ENCODE data around the gene FOXN3. TPM values are rescaled to one million over a fixed set of nuclear protein-coding genes. Genes with fewer than 3 reads are reported as not detected.
A peak's percentile ranks its signal among the peaks of the same experiment; 100 is the strongest.

FOXN3 gene
- total and polyA plus RNA-seq, 3 experiments from 2014 or later: 73.9 to 136 (median 74.8) TPM

GRCh38 chr14:89270439-89271227, 146.4 kb downstream of the FOXN3 start:
- no peak for DNase-seq

GRCh38 chr14:89269404-89269803, 147.6 kb downstream of the FOXN3 start:
- CTCF ChIA-PET: interaction anchor here (1.3 kb wide), 1 partner anchor 9 kb away, joined by 3 read pairs; no protein-coding TSS in a partner anchor
- Histone ChIP-seq H3K36me3 (ENCODE audit: insufficient read depth, low read length) (no peaks in the 10 kb centered on the region), H3K27ac (ENCODE audit: low read depth, low read length) (no peak overlapping the region), H3K27me3 (ENCODE audit: insufficient read depth, low read length, poor library complexity, severe bottlenecking) (no peaks in the 10 kb centered on the region), H3K4me1 (ENCODE audit: insufficient read depth, low read length) (peaks cover 5% of the 10 kb centered on the region), H3K9me3 (ENCODE audit: low read length) (no peaks in the 10 kb centered on the region), H3K4me3 (ENCODE audit: low read length) (no peak overlapping the region)
- no peak for DNase-seq
- no peaks in the 10 kb centered on the region for H3K27me3 Mint-ChIP-seq
- H3K4me1 Mint-ChIP-seq: peaks cover 67 to 87% (median 86%) of the 10 kb centered on the region in 3 donors
- H3K27ac Mint-ChIP-seq: no peak overlapping the region
- no peaks in the 10 kb centered on the region for H3K9me3 Mint-ChIP-seq
- peaks cover 0 to 28% (median 7%) of the 10 kb centered on the region in 3 donors for H3K36me3 Mint-ChIP-seq
- POLR2A ChIA-PET: no interaction called here
- peak overlapping the region in 1 of 7 donors; percentile 63 for H3K4me3 Mint-ChIP-seq

More at GRCh38 chr14:89270439-89271227, 146.4 kb downstream of the FOXN3 start:
- H3K27ac ChIP-seq (ENCODE audit: low read depth, low read length): no peak overlapping the region
- Mint-ChIP-seq H3K4me3 (peak overlapping the region in 1 of 7 donors; percentile 25), H3K27ac (peak overlapping the region in 2 of 8 donors; percentile 8 to 87), H3K9me3 (no peaks in the 10 kb centered on the region), H3K27me3 (no peaks in the 10 kb centered on the region), H3K4me1 (peaks cover 72 to 89% (median 87%) of the 10 kb centered on the region in 3 donors), H3K36me3 (peaks cover 0 to 25% (median 8%) of the 10 kb centered on the region in 3 donors)
- H3K27me3 ChIP-seq (ENCODE audit: insufficient read depth, low read length, poor library complexity, severe bottlenecking): no peaks in the 10 kb centered on the region
- ChIA-PET CTCF (no interaction called here), POLR2A (no interaction called here)
- H3K36me3 ChIP-seq (ENCODE audit: insufficient read depth, low read length): no peaks in the 10 kb centered on the region
- H3K4me3 ChIP-seq (ENCODE audit: low read length): no peak overlapping the region
- H3K9me3 ChIP-seq (ENCODE audit: low read length): no peaks in the 10 kb centered on the region
- H3K4me1 ChIP-seq (ENCODE audit: insufficient read depth, low read length): peaks cover 8% of the 10 kb centered on the region

- H3K36me3 Mint-ChIP-seq: peaks cover 0 to 32% (median 7%) of the 10 kb centered on the region in 3 donors
- peaks cover 66 to 84% (median 83%) of the 10 kb centered on the region in 3 donors for H3K4me1 Mint-ChIP-seq
Measured at GRCh38 chr14:89268514-89268913, 148.5 kb downstream of the FOXN3 start.

GRCh38 chr14:89267656-89268055, 149.4 kb downstream of the FOXN3 start:
- H3K4me1 Mint-ChIP-seq: peaks cover 60 to 78% (median 77%) of the 10 kb centered on the region in 3 donors
- DNase-seq: no peak
- no peaks in the 10 kb centered on the region for H3K27me3 ChIP-seq (ENCODE audit: insufficient read depth, low read length, poor library complexity, severe bottlenecking)
- H3K4me1 ChIP-seq (ENCODE audit: insufficient read depth, low read length): peaks cover 5% of the 10 kb centered on the region
- no peak overlapping the region for H3K4me3 ChIP-seq (ENCODE audit: low read length)
- H3K9me3 ChIP-seq (ENCODE audit: low read length): no peaks in the 10 kb centered on the region
- no peak overlapping the region for H3K4me3 Mint-ChIP-seq
- no peaks in the 10 kb centered on the region for H3K36me3 ChIP-seq (ENCODE audit: insufficient read depth, low read length)
- peaks cover 0 to 31% (median 6%) of the 10 kb centered on the region in 3 donors for H3K36me3 Mint-ChIP-seq
- H3K27ac ChIP-seq (ENCODE audit: low read depth, low read length): no peak overlapping the region
- H3K27ac Mint-ChIP-seq: peak overlapping the region in 1 of 8 donors; percentile 33
- H3K27me3 Mint-ChIP-seq: no peaks in the 10 kb centered on the region
- ChIA-PET CTCF (no interaction called here), POLR2A (no interaction called here)
- no peaks in the 10 kb centered on the region for H3K9me3 Mint-ChIP-seq

More at GRCh38 chr14:89268514-89268913, 148.5 kb downstream of the FOXN3 start:
- Mint-ChIP-seq H3K27me3 (no peaks in the 10 kb centered on the region), H3K4me3 (no peak overlapping the region), H3K27ac (no peak overlapping the region), H3K9me3 (no peaks in the 10 kb centered on the region)
- Histone ChIP-seq H3K36me3 (ENCODE audit: insufficient read depth, low read length) (no peaks in the 10 kb centered on the region), H3K27me3 (ENCODE audit: insufficient read depth, low read length, poor library complexity, severe bottlenecking) (no peaks in the 10 kb centered on the region), H3K4me3 (ENCODE audit: low read length) (no peak overlapping the region), H3K4me1 (ENCODE audit: insufficient read depth, low read length) (peaks cover 5% of the 10 kb centered on the region), H3K27ac (ENCODE audit: low read depth, low read length) (no peak overlapping the region), H3K9me3 (ENCODE audit: low read length) (no peaks in the 10 kb centered on the region)
- CTCF ChIA-PET: no interaction called here
- POLR2A ChIA-PET: no interaction called here
- DNase-seq: no peak

- POLR2A ChIA-PET: no interaction called here
- Mint-ChIP-seq H3K9me3 (no peaks in the 10 kb centered on the region), H3K36me3 (peaks cover 0 to 32% (median 6%) of the 10 kb centered on the region in 3 donors), H3K4me3 (no peak overlapping the region), H3K27me3 (no peaks in the 10 kb centered on the region), H3K4me1 (peaks cover 59 to 81% (median 80%) of the 10 kb centered on the region in 3 donors), H3K27ac (no peak overlapping the region)
- Histone ChIP-seq H3K36me3 (ENCODE audit: insufficient read depth, low read length) (no peaks in the 10 kb centered on the region), H3K27me3 (ENCODE audit: insufficient read depth, low read length, poor library complexity, severe bottlenecking) (no peaks in the 10 kb centered on the region), H3K27ac (ENCODE audit: low read depth, low read length) (no peak overlapping the region), H3K9me3 (ENCODE audit: low read length) (no peaks in the 10 kb centered on the region), H3K4me1 (ENCODE audit: insufficient read depth, low read length) (peaks cover 5% of the 10 kb centered on the region), H3K4me3 (ENCODE audit: low read length) (no peak overlapping the region)
- CTCF ChIA-PET: no interaction called here
- DNase-seq: no peak
Measured at GRCh38 chr14:89267163-89267562, 149.9 kb downstream of the FOXN3 start.

- Mint-ChIP-seq H3K9me3 (no peaks in the 10 kb centered on the region), H3K27ac (peak overlapping the region in 1 of 8 donors; percentile 11), H3K36me3 (peaks cover 0 to 32% (median 6%) of the 10 kb centered on the region in 3 donors), H3K4me3 (peak overlapping the region in 1 of 7 donors; percentile 4), H3K4me1 (peaks cover 60 to 83% (median 81%) of the 10 kb centered on the region in 3 donors), H3K27me3 (no peaks in the 10 kb centered on the region)
- CTCF ChIA-PET: no interaction called here
- POLR2A ChIA-PET: no interaction called here
- Histone ChIP-seq H3K4me1 (ENCODE audit: insufficient read depth, low read length) (peaks cover 5% of the 10 kb centered on the region), H3K36me3 (ENCODE audit: insufficient read depth, low read length) (no peaks in the 10 kb centered on the region), H3K4me3 (ENCODE audit: low read length) (no peak overlapping the region), H3K27ac (ENCODE audit: low read depth, low read length) (no peak overlapping the region), H3K27me3 (ENCODE audit: insufficient read depth, low read length, poor library complexity, severe bottlenecking) (no peaks in the 10 kb centered on the region), H3K9me3 (ENCODE audit: low read length) (no peaks in the 10 kb centered on the region)
- no peak for DNase-seq
Measured at GRCh38 chr14:89266754-89267153, 150.3 kb downstream of the FOXN3 start.

- no peaks in the 10 kb centered on the region for H3K9me3 Mint-ChIP-seq
- ChIA-PET POLR2A (no interaction called here), CTCF (no interaction called here)
- no peaks in the 10 kb centered on the region for H3K4me1 ChIP-seq (ENCODE audit: insufficient read depth, low read length)
- no peak overlapping the region for H3K4me3 ChIP-seq (ENCODE audit: low read length)
- DNase-seq: no peak
- H3K4me1 Mint-ChIP-seq: peaks cover 47 to 68% (median 68%) of the 10 kb centered on the region in 3 donors
- H3K4me3 Mint-ChIP-seq: no peak overlapping the region
- H3K27ac ChIP-seq (ENCODE audit: low read depth, low read length): no peak overlapping the region
- peak overlapping the region in 1 of 8 donors; percentile 64 for H3K27ac Mint-ChIP-seq
- H3K9me3 ChIP-seq (ENCODE audit: low read length): no peaks in the 10 kb centered on the region
- H3K27me3 ChIP-seq (ENCODE audit: insufficient read depth, low read length, poor library complexity, severe bottlenecking): no peaks in the 10 kb centered on the region
- no peaks in the 10 kb centered on the region for H3K27me3 Mint-ChIP-seq
- peaks cover 0 to 33% (median 6%) of the 10 kb centered on the region in 3 donors for H3K36me3 Mint-ChIP-seq
- no peaks in the 10 kb centered on the region for H3K36me3 ChIP-seq (ENCODE audit: insufficient read depth, low read length)
Measured at GRCh38 chr14:89265234-89265633, 151.8 kb downstream of the FOXN3 start.

- POLR2A ChIA-PET: no interaction called here
- H3K36me3 Mint-ChIP-seq: peaks cover 0 to 35% (median 6%) of the 10 kb centered on the region in 3 donors
- no peak overlapping the region for H3K4me3 Mint-ChIP-seq
- no peaks in the 10 kb centered on the region for H3K27me3 Mint-ChIP-seq
- Histone ChIP-seq H3K4me3 (ENCODE audit: low read length) (no peak overlapping the region), H3K27me3 (ENCODE audit: insufficient read depth, low read length, poor library complexity, severe bottlenecking) (no peaks in the 10 kb centered on the region), H3K9me3 (ENCODE audit: low read length) (no peaks in the 10 kb centered on the region), H3K36me3 (ENCODE audit: insufficient read depth, low read length) (no peaks in the 10 kb centered on the region), H3K4me1 (ENCODE audit: insufficient read depth, low read length) (no peaks in the 10 kb centered on the region), H3K27ac (ENCODE audit: low read depth, low read length) (no peak overlapping the region)
- H3K9me3 Mint-ChIP-seq: no peaks in the 10 kb centered on the region
- CTCF ChIA-PET: no interaction called here
- H3K4me1 Mint-ChIP-seq: peaks cover 42 to 63% (median 62%) of the 10 kb centered on the region in 3 donors
- DNase-seq: no peak
- peak overlapping the region in 2 of 8 donors; percentile 4 to 26 for H3K27ac Mint-ChIP-seq
Measured at GRCh38 chr14:89264196-89264800, 152.7 kb downstream of the FOXN3 start.

All from CD8-positive, alpha-beta memory T cell (primary cell).